Thymus (tissue), 11 donors: ENCODE data around the gene FAM180A. TPM values are rescaled to one million over a fixed set of nuclear protein-coding genes. Genes with fewer than 3 reads are reported as not detected.
A peak's percentile ranks its signal among the peaks of the same experiment; 100 is the strongest.

ENCODE experiments used
- DNase-seq, 9 donors: peaks; one replicate each; pipeline ENCODE4 v3.0.0-alpha.2; 2013; ENCODE audit warnings: low spot score in 9 of 9, low read depth in 6 of 9, missing footprints in 1 of 9
- H3K27ac ChIP-seq, 2 donors: one replicate each; pipeline ENCODE4 v1.5.1; 2013; ENCODE audit warnings: control low read depth in 1 of 2, low read depth in 1 of 2, low read length in 1 of 2, mild to moderate bottlenecking in 1 of 2, moderate library complexity in 1 of 2
- H3K27me3 ChIP-seq, 2 donors: one replicate each; pipeline ENCODE4 v1.5.1; 2013; ENCODE audit warnings: low read length in 1 of 2; ENCODE audit not compliant: control insufficient read depth in 2 of 2, insufficient read depth in 1 of 2
- H3K36me3 ChIP-seq, 2 donors: one replicate each; pipeline ENCODE4 v1.5.1; 2013; ENCODE audit warnings: low read length in 1 of 2, mild to moderate bottlenecking in 1 of 2, moderate library complexity in 1 of 2; ENCODE audit not compliant: control insufficient read depth in 2 of 2, insufficient read depth in 2 of 2
- H3K4me1 ChIP-seq, 2 donors: one replicate each; pipeline ENCODE4 v1.5.1; 2013; ENCODE audit warnings: low read length in 2 of 2; ENCODE audit not compliant: control insufficient read depth in 2 of 2, insufficient read depth in 2 of 2
- H3K4me3 ChIP-seq, 2 donors: one replicate each; pipeline ENCODE4 v1.5.1; 2013; ENCODE audit warnings: low read length in 2 of 2, control low read depth in 1 of 2, mild to moderate bottlenecking in 1 of 2
- H3K9me3 ChIP-seq, 2 donors: one replicate each; pipeline ENCODE4 v1.5.1; 2013; ENCODE audit warnings: low read length in 1 of 2, mild to moderate bottlenecking in 1 of 2; ENCODE audit not compliant: control insufficient read depth in 2 of 2, insufficient read depth in 1 of 2
- WGBS: extraction: QIAGEN DNeasy Blood & Tissue Kit; methylation state at CpG from one replicate; pipeline ENCODE4 v1.1.7; 2013; 5-methylcytosine and 5-hydroxymethylcytosine counted together
- polyA plus RNA-seq: library from polyadenylated mRNA; stranded (reverse); fragments of 200-250 nt; gene quantifications from one replicate; pipeline ENCODE4 v1.2.3, GENCODE V29; 2013
- total RNA-seq: library from RNA; stranded (reverse); fragments of 120-200 nt; gene quantifications from one replicate; pipeline ENCODE4 v1.2.4, GENCODE V29; 2013
- donor health status: healthy.

Gene FAM180A
- total and polyA plus RNA-seq, 2 donors, result 0.05 to 0.11 TPM

DNA sequence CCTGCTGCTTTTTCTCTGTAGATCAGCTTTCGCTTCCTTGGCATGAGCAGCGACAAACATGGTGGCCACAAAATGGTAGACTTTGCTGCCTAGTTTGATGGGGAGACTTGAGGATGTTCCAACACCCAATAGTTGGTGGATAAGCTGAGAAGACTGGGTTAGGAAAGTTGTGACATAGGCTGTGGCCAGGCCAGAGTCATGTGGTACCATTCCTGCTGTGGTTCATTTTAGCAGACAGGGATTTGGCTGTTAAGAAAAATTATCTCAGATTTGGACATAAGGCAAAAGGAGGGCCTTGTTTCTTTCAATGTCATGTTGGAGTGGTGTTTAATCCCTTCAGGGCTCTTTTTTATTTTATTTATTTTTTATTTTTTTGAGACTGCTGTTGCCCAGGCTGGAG is 26.6 kb upstream of the FAM180A start:
- no peaks in the 10 kb centered on the region for H3K9me3 ChIP-seq
- H3K4me1 ChIP-seq, result peaks cover 0 to 12% of the 10 kb centered on the region in 2 donors
- no peaks in the 10 kb centered on the region for H3K27me3 ChIP-seq
- H3K27ac ChIP-seq, result no peak overlapping the region
- no peak overlapping the region for H3K4me3 ChIP-seq
- H3K36me3 ChIP-seq, result no peaks in the 10 kb centered on the region
- no peak for DNase-seq
- WGBS, result 99% methylated on average over 2 of the region's 2 CpGs

DNA sequence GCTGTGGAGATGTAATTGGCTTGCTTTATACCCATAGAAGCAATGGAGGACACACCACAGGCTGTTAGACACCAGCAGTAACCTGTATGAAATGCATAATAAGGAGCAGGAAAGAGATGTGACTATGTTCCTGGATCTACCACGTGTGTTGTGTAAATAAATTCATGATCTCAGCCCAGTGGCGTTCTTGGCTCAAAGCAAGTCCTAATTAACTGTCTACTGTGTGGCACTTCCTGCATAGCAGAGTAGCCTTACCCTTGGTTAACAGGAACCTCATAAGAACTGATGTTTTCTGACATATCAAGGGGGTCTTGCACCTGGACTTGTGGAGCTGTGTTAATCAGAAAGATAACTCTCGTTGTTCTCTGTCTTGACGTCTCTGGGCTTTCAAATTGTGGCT is 25.7 kb upstream of the FAM180A start:
- Histone ChIP-seq H3K9me3 (no peaks in the 10 kb centered on the region), H3K27me3 (no peaks in the 10 kb centered on the region), H3K27ac (no peak overlapping the region), H3K36me3 (no peaks in the 10 kb centered on the region), H3K4me1 (peaks cover 0 to 12% of the 10 kb centered on the region in 2 donors), H3K4me3 (no peak overlapping the region)
- 78% methylated on average over 4 of the region's 4 CpGs for WGBS
- DNase-seq, result no peak

DNA sequence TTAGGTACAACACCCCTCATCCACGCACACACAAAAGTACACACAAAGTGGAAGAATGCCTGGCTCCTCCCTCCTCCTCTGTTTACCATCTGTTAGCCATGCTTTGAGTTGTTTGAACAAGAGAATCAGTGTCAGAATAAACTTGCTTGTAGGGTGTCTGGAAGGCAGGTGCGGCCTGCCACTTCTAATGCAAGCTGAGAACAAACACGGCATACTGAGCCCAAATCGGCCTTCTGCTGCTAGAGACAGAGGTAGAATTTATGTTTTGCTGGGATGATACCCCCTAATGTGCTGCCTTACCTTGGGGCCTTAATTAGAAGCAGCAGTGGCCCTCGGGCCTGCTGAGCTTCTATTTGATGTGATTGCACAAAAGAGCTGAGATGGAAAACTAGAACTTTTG is 24.9 kb upstream of the FAM180A start:
- no peak overlapping the region for H3K27ac ChIP-seq
- H3K4me1 ChIP-seq, result peaks cover 0 to 12% of the 10 kb centered on the region in 2 donors
- peaks cover 0 to under 1% of the 10 kb centered on the region in 2 donors for H3K27me3 ChIP-seq
- no peaks in the 10 kb centered on the region for H3K9me3 ChIP-seq
- WGBS, result 89% methylated on average over 5 of the region's 5 CpGs
- H3K4me3 ChIP-seq, result no peak overlapping the region
- H3K36me3 ChIP-seq, result no peaks in the 10 kb centered on the region
- DNase-seq, result peak in 1 of 9 donors; percentile 45

DNA sequence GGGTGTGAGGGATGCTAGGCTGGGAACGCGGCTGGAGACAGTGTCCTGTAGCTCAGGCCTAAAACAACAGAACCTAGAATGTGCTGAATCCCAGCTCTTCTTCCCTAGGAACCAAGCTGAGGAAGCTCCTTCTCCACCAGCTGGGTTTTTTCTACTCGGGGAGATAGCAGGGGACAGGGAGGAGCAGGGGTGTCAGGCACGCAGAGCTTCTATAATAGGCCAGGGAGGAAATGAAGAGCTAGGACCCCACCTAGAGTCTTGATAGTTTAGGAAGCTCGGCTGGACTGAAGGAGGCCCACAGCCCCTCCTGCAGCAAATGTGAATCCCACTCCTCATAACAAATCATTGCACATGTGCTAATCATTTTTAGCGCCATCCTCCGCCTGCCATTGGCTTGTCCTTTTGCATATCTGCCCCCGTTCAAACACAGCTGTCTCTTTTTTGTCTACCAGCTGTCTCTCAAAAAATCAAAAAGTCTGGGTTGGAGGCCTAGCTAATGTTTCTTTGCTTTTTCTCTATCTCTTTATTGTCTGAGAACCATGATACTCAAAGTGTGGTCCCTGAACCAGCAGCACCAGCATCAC is 24.1 kb upstream of the FAM180A start:
- Histone ChIP-seq H3K4me1 (peaks cover 0 to 12% of the 10 kb centered on the region in 2 donors), H3K27me3 (peaks cover 0 to 3% of the 10 kb centered on the region in 2 donors), H3K27ac (no peak overlapping the region), H3K36me3 (no peaks in the 10 kb centered on the region), H3K4me3 (no peak overlapping the region), H3K9me3 (no peaks in the 10 kb centered on the region)
- DNase-seq, result no peak
- WGBS, result 82% methylated on average over 8 of the region's 8 CpGs

DNA sequence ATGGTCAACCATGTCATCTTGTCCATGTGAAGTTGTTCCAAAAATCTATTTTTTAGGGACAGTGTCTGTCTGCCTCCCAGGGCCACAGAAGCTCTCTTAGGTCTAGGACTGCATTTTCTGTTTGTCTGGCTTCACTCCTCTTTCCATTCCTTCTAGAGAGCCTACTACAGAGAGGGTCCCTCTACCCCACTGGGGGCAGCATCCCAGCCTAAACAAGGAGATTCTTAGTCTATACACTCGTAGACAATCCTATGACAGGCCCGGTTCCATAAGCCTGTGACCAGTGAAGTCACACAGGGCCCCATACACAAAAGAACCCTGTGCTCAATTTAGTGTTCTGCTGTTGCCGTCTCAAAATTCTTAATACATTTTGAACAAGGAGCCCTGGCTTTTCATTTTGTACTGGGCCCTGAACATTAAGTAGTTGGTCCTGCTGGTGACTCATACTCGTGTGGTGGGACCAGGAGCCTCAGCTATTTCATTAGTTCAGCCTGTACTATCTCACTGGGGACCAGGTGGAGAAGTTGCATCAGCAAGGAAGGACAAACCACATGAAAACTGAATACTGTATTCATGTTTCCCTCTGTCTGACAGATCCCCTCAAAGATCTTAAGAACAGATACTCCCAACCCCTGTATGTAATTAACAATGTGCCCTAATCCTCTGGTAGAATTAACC is 23.5 kb upstream of the FAM180A start:
- 85% methylated on average over 4 of the region's 4 CpGs for WGBS
- H3K4me1 ChIP-seq, result peaks cover 0 to 12% of the 10 kb centered on the region in 2 donors
- no peak overlapping the region for H3K27ac ChIP-seq
- no peaks in the 10 kb centered on the region for H3K9me3 ChIP-seq
- DNase-seq, result no peak
- no peaks in the 10 kb centered on the region for H3K36me3 ChIP-seq
- H3K27me3 ChIP-seq, result peaks cover 0 to 4% of the 10 kb centered on the region in 2 donors
- no peak overlapping the region for H3K4me3 ChIP-seq

DNA sequence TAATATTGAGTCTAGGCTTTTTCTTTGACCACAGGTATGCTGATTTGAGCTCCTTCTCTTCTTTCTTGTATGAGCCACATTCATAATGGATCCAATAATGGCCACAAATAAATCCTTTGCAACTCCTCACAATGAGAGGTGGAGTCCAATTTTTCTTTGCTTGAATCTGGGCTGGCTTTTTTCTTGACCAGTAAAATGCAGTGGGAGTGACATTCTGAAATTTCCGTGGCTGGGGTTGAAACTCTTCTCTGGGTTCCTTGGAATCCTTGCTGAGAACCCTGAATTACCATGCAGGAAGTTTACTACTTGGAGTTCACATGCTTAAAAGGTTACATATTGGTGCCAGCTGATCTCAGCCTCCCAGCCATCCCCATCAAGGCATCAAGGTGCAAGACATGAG is 22.4 kb upstream of the FAM180A start:
- DNase-seq, result no peak
- H3K36me3 ChIP-seq, result no peaks in the 10 kb centered on the region
- H3K27ac ChIP-seq, result no peak overlapping the region
- no peaks in the 10 kb centered on the region for H3K9me3 ChIP-seq
- H3K27me3 ChIP-seq, result peaks cover 0 to 6% of the 10 kb centered on the region in 2 donors
- WGBS, result 92% methylated on average over 1 of the region's 1 CpG
- no peak overlapping the region for H3K4me3 ChIP-seq
- H3K4me1 ChIP-seq, result peaks cover 0 to 12% of the 10 kb centered on the region in 2 donors

DNA sequence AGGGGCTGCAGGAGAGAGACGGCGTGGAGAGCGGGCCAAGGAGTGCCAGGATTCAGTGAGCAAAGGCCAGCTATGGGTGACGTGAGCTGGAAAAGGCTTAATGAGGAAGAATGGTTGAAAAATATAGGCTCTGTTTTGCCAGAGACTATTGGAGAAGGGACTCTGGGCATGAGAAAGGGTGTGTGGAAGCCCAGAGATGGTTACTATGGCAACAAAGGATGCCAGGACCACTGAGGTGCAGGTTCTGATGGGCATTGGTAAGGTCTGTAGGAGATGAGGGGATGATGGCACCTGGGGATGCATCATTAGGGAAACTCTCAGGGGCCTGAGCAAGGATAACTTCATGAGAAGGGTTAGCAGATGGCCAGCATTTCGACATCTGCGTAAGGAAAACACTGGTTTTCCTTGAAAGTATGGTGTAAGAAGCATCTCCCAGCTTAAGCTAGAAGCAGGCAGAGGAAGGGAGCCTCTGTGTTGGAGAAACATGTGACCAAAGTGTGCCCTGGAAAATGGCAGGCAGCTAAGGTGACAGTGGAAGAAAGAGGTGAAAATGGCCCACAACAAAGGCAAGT is 21.6 kb upstream of the FAM180A start:
- WGBS, result 98% methylated on average over 6 of the region's 6 CpGs
- Histone ChIP-seq H3K36me3 (no peaks in the 10 kb centered on the region), H3K27ac (no peak overlapping the region), H3K27me3 (peaks cover 0 to 13% of the 10 kb centered on the region in 2 donors), H3K4me1 (peaks cover 0 to 12% of the 10 kb centered on the region in 2 donors), H3K9me3 (no peaks in the 10 kb centered on the region), H3K4me3 (no peak overlapping the region)
- no peak for DNase-seq

DNA sequence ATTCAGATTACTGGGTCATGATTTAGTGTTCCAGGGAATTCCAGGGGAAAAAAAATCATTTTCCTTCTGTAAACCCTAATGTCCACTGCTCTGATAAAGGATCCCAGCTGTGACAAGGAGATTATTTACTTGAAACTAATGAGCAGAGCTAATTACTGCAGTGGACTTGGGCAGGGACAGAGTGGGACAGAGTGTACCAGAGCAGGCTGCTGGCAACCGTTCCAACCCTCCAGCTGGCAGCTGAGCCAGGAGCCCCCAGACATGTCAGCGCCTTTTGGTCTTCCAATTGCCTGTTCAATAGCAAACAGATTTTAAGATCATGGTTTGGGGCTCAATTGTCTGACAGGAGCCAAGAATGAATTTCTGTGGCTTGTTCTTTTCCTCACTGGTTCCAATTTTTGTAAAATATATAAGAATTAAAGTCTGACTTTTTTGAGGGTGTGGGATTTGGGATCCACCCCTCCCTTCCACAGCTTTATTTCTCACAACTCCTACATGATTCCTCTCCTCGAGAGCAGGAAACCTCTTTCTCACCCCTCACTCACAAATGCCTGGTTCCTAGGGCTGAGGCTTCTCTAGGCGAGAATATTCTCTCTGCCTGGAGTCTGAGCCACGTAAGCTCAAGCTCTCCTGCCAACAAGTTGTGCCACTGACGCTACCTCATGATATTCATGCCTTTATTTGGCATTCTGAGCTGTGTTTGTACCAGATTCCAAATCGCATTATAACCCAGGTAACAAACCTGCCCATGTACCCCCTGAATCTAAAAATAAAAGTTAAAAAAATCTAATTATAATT is 20.6 kb upstream of the FAM180A start:
- WGBS, result 92% methylated on average over 7 of the region's 7 CpGs
- Histone ChIP-seq H3K4me3 (no peak overlapping the region), H3K36me3 (no peaks in the 10 kb centered on the region), H3K9me3 (no peaks in the 10 kb centered on the region), H3K27me3 (peaks cover 0 to 14% of the 10 kb centered on the region in 2 donors), H3K27ac (no peak overlapping the region), H3K4me1 (peaks cover 0 to 12% of the 10 kb centered on the region in 2 donors)
- DNase-seq, result no peak

DNA sequence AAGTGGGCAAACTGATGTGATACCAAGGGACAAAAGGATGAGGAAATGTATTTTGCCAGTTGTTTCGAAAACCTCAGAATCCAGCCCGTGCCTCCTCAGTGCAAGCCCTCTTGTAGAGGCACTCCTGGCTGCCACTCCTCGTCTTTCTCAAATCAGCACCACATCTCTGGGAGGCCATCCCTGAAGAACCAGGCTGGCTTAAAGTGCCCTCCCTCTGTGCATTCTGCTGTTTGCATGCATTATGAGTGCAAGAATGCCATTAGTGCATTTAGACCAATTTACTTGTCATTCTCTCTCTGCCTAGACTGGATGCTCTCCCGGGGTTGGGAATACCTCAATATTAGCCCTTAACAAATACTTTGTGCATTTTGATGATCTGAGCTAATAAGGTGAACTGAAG is 19.9 kb upstream of the FAM180A start:
- H3K27ac ChIP-seq, result no peak overlapping the region
- no peaks in the 10 kb centered on the region for H3K36me3 ChIP-seq

More for the DNA sequence above, 19.9 kb upstream of the FAM180A start:
- peaks cover 0 to 11% of the 10 kb centered on the region in 2 donors for H3K4me1 ChIP-seq
- 88% methylated on average over 4 of the region's 4 CpGs for WGBS
- H3K27me3 ChIP-seq, result peaks cover 0 to 14% of the 10 kb centered on the region in 2 donors
- DNase-seq, result no peak
- no peaks in the 10 kb centered on the region for H3K9me3 ChIP-seq
- no peak overlapping the region for H3K4me3 ChIP-seq
